Neuron (in vitro differentiated cells): Measurements from ENCODE around the gene CCT7.

Source experiments
- H2AFZ ChIP-seq: one replicate; pipeline ENCODE4 v1.6.1; 2013; ENCODE audit warnings: low read depth, mild to moderate bottlenecking, inconsistent platforms, low read length, moderate library complexity
- H3K27me3 ChIP-seq: one replicate; pipeline ENCODE4 v1.6.1; 2013; ENCODE audit warnings: low read length; ENCODE audit not compliant: insufficient read depth
- H3K36me3 ChIP-seq: one replicate; pipeline ENCODE4 v1.6.1; 2013; ENCODE audit warnings: low read length; ENCODE audit not compliant: insufficient read depth
- H3K4me1 ChIP-seq: one replicate; pipeline ENCODE4 v1.6.1; 2013; ENCODE audit warnings: low read length; ENCODE audit not compliant: insufficient read depth
- H3K4me3 ChIP-seq: 2 replicates; pipeline ENCODE4 v1.5.1; 2013; ENCODE audit warnings: mild to moderate bottlenecking, low read length, moderate library complexity
- H3K9me3 ChIP-seq: one replicate; pipeline ENCODE4 v1.6.1; 2013; ENCODE audit warnings: low read length

The CCT7 gene

DNA sequence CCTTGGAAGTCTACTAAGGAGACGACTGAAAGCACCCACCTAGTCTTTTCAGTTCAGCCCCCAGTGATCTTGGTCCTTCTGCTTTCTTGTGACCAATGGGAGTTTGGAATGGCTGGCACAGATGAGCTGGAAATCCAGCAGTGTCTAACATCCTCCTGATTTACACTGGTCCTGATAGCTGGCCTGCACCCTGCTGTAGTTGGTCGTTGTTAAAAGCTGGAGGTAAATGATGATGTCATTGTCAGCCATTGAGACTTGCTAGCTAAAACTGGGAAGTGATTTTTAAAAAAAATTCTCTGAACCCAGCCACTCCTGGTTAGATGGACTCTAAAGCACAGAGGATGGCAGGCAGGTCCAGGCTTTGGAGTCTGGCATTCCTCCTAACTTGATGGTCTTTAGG, 19.3 kb downstream of the CCT7 start:
- Histone ChIP-seq H2AFZ (no peak overlapping the region), H3K9me3 (no peaks in the 10 kb centered on the region), H3K4me1 (no peaks in the 10 kb centered on the region), H3K27me3 (no peaks in the 10 kb centered on the region), H3K4me3 (no peak overlapping the region), H3K36me3 (peaks cover 64% of the 10 kb centered on the region)

DNA sequence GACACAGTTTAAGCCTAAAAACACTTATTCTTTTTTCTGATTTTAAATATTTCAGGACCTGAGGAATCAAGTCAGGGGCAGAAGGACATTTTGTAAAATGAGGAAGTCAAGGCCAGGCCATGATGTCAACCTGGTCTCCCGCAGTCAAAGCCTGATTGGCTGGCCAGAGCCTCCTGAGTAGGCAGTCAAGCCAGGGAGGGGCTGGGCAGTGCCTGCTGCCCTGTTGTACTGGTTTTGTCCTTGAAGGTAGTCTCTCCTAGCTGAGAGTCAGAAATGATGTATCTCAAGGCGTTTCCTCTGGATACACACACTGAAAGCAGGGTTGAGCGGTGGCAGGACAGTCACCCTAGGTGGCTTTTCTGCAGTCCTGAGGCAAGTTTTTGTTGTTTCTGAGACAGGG, 19.8 kb downstream of the CCT7 start:
- H3K27me3 ChIP-seq = no peaks in the 10 kb centered on the region
- H3K4me1 ChIP-seq = no peaks in the 10 kb centered on the region
- no peak overlapping the region for H2AFZ ChIP-seq
- H3K9me3 ChIP-seq = no peaks in the 10 kb centered on the region
- H3K4me3 ChIP-seq = no peak overlapping the region
- H3K36me3 ChIP-seq = peaks cover 62% of the 10 kb centered on the region

DNA sequence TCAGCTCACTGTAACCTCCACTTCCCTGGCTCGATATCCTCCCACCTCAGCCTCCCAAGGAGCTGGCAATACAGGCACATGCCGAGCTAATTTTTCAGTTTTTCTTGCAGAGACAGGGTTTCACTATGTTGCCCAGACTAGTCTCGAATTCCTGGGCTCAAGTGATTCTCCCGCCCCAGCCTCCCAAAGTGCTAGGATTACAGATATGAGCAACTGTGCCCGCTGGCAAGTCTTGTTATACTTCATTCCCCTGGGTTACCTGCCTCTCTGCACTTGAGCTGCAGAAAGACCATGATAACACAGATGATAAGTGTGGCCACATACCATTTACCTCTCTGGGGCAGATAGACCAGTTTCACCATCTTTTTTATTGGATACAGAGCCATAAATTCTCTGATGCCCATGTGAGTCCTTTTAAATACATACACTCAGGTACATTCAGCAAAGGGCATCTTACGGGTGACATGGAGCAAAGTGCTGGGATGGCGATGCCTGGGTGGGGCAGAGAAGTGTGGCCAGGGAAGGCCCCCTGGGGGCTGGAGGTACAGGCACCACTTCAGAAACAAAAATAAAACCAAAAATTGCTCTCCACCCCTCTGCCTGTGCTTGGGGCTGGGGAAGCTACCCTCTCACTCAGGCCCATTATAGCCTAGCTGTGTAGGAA, 20.4 kb downstream of the CCT7 start:
- Histone ChIP-seq H3K27me3 (no peaks in the 10 kb centered on the region), H3K4me3 (no peak overlapping the region), H3K4me1 (no peaks in the 10 kb centered on the region), H3K36me3 (peaks cover 58% of the 10 kb centered on the region), H3K9me3 (no peaks in the 10 kb centered on the region), H2AFZ (no peak overlapping the region)

DNA sequence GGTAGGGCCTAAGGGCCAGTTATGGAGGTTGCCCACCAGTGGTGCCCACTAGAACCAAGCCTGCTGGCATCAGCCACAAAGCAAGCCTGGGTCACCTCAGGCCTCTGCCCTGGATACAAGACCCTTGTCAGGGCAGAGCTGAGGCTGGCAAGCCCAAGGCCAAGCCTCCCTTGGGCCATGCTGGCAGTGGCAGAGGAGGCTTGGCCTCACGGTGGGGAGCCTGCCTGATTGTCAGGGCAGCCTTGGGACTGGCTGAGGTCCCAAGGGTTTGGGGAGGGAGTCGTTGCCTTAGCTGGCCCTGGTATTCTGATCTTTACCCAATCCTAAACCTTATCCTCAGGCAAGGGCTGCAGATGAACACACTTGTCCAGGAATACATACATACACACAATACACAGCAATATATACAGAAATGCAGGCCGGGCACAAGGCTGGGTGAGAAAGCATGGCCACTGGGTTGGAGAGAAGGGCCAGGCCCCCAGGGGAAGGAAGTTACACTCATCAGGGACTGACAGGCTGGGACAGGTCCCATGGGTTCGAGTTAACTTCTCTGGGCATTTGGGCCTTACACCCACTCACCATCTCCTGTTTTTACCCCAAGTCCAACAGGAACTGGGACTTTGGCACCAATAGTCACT, 21.0 kb downstream of the CCT7 start:
- Histone ChIP-seq H3K36me3 (peaks cover 51% of the 10 kb centered on the region), H2AFZ (no peak overlapping the region), H3K4me3 (no peak overlapping the region), H3K27me3 (no peaks in the 10 kb centered on the region), H3K4me1 (no peaks in the 10 kb centered on the region), H3K9me3 (no peaks in the 10 kb centered on the region)

DNA sequence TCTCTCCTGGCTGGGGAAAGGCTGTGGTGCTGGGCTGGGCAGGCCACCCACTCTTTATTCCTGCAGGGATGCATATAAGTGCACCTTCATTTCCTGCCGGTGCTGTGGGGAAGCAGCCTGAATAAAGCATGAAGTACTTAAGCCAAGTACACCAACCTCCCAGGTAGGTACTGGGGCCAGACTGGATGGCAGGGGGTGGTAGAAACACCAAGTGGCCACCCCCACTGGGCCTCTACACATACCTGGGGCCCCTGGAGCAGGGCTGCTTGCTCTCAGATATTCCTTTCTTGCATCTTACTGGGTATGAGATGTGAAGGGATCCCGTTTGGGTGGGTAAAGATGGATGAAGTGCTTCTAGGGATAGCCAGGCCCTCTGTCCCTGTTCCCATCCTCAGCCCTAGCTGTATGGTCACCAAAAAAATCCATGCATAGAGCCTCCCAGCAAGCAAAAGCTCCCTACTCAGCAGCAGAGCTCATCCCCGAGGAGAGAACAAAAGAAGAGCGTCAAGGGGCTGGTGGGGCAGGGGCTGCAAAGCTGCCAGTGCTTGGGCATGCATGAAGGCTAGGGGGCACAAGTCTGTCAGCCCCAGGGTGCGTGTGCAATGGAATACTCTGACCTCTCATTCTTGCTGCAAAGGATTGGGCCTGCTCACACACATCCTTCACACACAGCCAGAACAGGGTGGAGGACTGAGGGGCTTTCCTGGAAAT, 22.0 kb downstream of the CCT7 start:
- Histone ChIP-seq H3K9me3 (no peaks in the 10 kb centered on the region), H3K36me3 (peaks cover 42% of the 10 kb centered on the region), H2AFZ (no peak overlapping the region), H3K4me3 (no peak overlapping the region), H3K4me1 (no peaks in the 10 kb centered on the region), H3K27me3 (no peaks in the 10 kb centered on the region)

DNA sequence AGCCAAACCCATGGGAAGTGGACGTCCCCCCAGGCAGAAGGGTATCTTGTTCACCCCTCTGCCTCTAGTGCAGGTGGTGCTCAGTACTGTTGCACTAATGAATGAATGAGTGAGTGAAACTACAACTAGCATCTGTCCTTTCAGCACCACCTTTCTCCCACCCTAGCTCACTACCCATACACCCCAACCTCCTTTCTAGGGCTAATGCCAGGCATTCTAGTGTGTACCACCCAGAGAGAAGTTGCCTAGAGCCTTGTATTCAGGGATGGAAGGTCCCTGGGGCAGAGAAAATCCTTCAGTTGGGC, 22.5 kb downstream of the CCT7 start:
- Histone ChIP-seq H3K9me3 (no peaks in the 10 kb centered on the region), H3K36me3 (peaks cover 37% of the 10 kb centered on the region), H3K4me1 (no peaks in the 10 kb centered on the region), H2AFZ (no peak overlapping the region), H3K27me3 (no peaks in the 10 kb centered on the region), H3K4me3 (no peak overlapping the region)

DNA sequence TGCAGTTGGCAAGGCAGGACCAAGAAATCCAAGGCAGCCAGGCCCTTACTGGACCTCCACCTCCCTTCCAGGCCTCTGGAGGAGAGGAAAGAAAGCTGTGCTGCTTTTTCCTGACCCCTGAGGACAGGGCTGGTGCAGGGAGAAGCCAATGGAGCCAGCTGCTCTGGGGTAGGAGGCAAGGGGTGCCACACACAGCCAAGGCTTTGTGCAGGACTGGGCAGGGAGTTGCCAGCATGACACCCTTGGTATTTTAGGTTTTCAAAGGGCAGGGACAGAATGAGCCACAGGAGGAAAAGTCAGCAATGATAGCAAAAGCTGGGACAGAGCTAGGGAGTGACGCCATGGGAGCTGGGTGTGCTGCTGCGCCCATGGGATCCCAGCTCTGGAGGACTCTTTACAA, 22.9 kb downstream of the CCT7 start:
- Histone ChIP-seq H2AFZ (no peak overlapping the region), H3K36me3 (peaks cover 34% of the 10 kb centered on the region), H3K9me3 (no peaks in the 10 kb centered on the region), H3K4me1 (no peaks in the 10 kb centered on the region), H3K4me3 (no peak overlapping the region), H3K27me3 (no peaks in the 10 kb centered on the region)

DNA sequence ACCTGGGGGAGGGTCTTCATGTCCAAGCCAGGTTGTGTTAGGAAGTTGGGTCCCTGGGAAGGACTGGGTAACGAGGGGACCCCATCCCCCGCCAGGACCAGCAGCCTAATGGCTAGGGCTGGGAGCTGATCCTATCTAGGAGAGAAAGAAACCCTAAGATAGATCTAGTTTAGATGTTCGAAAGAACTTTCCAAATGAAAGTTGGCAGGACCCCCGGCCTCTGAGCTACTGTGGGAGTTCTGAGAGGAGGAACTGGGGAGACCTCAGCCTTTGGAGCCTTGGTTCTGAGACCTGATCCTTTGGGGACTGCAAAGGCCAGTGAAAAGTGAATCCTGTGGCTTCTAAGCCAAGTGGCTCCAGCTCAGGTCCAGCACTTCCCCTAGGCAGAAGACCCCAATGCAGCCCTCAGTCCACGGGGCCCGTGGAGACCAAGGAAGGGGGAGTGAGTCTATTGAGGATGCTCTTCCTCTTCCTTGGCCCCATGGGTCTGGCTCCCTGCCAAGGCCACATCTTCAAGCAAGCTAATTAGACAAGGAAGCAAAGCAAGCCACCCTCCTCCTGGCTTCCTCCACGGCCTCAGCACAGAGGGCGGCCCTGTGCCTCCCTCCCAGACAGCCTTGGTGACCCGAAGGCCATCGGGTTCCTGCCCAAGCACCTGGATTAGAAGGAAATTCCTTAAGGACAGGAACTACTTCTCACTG, 23.5 kb downstream of the CCT7 start:
- Histone ChIP-seq H3K36me3 (peaks cover 29% of the 10 kb centered on the region), H2AFZ (no peak overlapping the region), H3K9me3 (no peaks in the 10 kb centered on the region)

DNA sequence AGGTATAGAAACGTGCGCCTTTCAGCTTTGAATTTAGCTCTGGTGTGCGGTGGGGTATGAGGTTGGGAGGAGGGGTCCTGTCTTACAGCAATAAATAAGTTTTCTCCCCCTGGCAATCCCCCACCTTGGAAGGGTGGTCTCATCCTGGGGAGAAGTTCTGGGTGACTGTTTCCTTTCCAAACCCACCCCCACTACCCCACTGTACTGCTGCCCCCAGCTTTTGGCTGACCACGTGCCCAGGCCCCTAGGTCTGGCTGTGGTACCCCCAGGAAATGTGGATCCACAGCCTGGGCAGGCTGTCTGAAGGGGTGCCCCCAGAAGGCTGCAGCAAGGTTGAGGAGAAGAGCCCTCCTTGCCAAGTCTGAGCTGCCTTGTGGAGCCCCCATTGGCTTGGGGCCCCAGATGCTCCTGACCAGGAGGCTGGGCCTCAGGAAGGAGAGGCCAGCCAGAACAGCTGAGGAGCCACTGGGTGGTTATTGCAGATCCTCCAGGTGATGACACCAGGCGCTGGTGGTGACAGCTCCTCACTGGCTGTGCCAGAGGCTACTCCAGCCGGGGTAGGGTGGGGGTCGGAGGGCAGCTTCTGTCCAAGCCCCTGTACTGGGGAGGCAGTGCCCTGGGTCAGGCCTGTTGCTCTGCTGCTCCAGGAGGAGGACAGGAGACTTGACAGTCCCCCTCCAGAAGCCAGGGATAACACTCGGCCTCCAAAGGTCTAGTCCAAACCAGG, 24.2 kb downstream of the CCT7 start:
- H3K4me3 ChIP-seq = no peak overlapping the region
- no peaks in the 10 kb centered on the region for H3K27me3 ChIP-seq
- no peaks in the 10 kb centered on the region for H3K4me1 ChIP-seq
- H2AFZ ChIP-seq = no peak overlapping the region
- peaks cover 24% of the 10 kb centered on the region for H3K36me3 ChIP-seq
- H3K9me3 ChIP-seq = no peaks in the 10 kb centered on the region

More for the DNA sequence above, 23.5 kb downstream of the CCT7 start:
- Histone ChIP-seq H3K27me3 (no peaks in the 10 kb centered on the region), H3K4me3 (no peak overlapping the region), H3K4me1 (no peaks in the 10 kb centered on the region)

DNA sequence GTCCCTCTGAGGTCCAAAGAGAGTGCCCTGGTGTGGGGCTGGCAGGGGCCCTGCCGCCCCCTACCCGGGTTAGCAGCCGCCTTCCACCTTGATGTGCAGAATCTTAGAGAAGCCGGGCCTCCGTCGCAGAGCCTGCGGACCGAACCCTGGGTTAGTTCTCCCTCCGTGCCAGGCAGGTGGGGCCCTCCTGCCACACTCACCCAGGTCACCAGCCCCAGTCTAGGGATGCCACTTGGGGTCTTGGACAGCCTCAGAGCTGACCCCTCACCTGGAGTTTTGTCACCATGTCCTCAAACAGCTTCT, 24.8 kb downstream of the CCT7 start:
- Histone ChIP-seq H2AFZ (no peak overlapping the region), H3K36me3 (peaks cover 20% of the 10 kb centered on the region), H3K9me3 (no peaks in the 10 kb centered on the region), H3K4me3 (no peak overlapping the region), H3K27me3 (no peaks in the 10 kb centered on the region), H3K4me1 (no peaks in the 10 kb centered on the region)

DNA sequence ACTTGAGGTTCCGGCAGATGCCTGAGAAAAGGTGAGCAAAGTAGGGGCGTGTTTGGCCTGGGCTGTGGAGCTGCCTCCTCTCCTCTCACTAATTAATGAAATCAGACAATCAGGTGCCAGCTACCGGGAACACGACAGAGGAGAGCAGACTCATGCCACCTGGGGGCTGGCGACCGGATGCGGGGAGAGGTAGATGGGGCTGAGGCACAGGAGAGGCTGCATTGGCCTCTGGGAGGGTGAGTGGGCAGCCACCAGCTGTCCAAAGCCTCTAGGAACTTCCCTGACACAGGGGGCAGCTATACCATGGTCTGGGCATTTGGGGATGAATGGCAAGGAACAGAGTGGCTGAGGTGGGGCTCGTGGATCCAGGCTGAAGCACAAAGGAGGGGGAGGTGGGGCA, 25.2 kb downstream of the CCT7 start:
- Histone ChIP-seq H3K4me1 (no peaks in the 10 kb centered on the region), H3K9me3 (no peaks in the 10 kb centered on the region), H3K27me3 (no peaks in the 10 kb centered on the region), H2AFZ (no peak overlapping the region), H3K36me3 (peaks cover 18% of the 10 kb centered on the region), H3K4me3 (no peak overlapping the region)

DNA sequence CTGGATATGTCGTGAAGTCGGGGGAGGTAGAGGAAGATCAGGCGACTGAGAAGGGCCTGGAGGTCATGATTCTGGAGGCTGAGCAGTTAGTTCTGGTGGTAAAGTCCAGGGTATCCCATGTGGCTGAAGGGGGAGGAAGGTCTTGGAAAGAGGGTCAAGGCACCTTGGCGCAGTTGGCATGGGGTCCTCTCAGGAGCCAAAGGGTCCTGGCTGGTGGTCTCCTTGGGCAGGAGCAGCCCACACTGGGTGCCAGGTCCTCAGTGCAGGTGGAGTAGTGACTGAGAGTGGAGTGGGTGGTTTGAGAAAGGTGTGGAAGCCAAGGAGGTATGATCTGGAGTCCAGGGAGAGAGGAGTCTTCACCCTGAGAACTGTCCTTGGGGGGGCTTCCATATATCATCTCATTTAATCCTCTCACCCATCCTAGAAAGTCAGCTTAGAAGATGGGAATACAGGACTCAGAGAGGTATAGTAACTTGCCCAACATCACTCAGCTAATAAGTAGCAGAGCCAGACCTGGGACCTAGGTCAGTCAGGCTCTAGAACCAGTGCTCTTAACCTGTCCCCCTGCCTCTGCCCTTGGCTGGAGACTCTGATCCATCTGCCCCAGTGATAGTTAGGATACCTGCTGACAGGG, 25.7 kb downstream of the CCT7 start:
- Histone ChIP-seq H2AFZ (no peak overlapping the region), H3K36me3 (peaks cover 14% of the 10 kb centered on the region), H3K27me3 (no peaks in the 10 kb centered on the region)

More for the DNA sequence above, 25.7 kb downstream of the CCT7 start:
- no peaks in the 10 kb centered on the region for H3K9me3 ChIP-seq
- no peak overlapping the region for H3K4me3 ChIP-seq
- H3K4me1 ChIP-seq = no peaks in the 10 kb centered on the region
